Transverse colon (tissue), 4 donors: ENCODE data around the gene RHOD.

Source experiments
- CTCF ChIP-seq, 5 experiments: fragments of 200-600 bp in 3 of 5; fragments of 450-650 bp in 2 of 5; sonication (generic) in 3 of 5; IDR thresholded peaks; 1 replicate in 2 of 5; 2 replicates in 3 of 5; pipeline ENCODE4 v1.5.1; 2016 to 2017; ENCODE audit warnings: antibody characterized with exemption in 5 of 5, inconsistent platforms in 3 of 5, mild to moderate bottlenecking in 2 of 5, moderate library complexity in 1 of 5
- EP300 ChIP-seq: sonication (generic); formaldehyde crosslinking; IDR thresholded peaks from one replicate; pipeline ENCODE4 v1.6.1; 2017; ENCODE audit warnings: antibody characterized with exemption, low read depth
- POLR2A ChIP-seq: fragments of 450-650 bp; IDR thresholded peaks from one replicate; pipeline ENCODE4 v1.6.1; 2016; ENCODE audit warnings: antibody characterized with exemption, mild to moderate bottlenecking, moderate library complexity
- POLR2AphosphoS5 ChIP-seq, 3 donors: sonication (generic); formaldehyde crosslinking; IDR thresholded peaks; one replicate each; pipeline ENCODE4 v1.6.1; 2016; ENCODE audit warnings: antibody characterized with exemption in 3 of 3

DNA sequence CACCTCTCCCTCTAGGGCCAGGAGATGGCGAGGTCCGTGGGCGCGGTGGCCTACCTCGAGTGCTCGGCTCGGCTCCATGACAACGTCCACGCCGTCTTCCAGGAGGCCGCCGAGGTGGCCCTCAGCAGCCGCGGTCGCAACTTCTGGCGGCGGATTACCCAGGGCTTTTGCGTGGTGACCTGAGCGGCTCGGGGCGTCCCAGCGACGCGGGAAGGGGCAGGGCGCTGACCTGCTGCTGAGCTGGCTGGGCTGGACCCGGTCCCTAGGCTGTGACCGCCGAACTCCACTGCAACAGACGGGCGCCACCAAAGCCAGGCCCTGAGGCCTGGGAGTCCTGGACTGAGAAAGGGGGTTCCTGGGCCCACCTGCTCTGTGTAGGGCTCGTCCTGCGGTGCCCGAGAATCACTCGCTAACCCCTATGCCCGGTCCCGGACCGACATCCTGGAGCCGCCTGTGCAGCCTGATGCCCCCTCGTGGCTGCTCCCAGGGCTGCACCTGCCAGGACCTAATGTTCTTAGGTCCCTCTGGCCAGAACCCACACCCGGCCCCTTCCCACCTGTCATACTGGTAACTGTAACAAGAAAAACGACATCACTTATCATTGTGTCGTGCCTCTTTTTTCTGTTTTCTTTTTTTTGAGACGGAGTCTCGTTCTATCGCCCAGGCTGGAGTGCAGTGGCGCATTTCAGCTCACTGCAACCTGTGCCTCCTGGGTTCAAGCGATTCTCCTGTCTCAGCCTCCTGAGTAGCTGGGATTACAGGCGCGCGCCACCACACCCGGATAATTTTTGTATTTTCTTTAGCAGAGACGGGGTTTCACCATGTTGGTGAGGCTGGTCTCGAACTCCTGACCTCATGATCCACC lies 15.0 kb downstream of the RHOD start:
- TF ChIP-seq POLR2A (no peak), CTCF (IDR thresholded peaks at IDR 0.05) (peak; percentile 82 to 92 (median 86)), POLR2AphosphoS5 (IDR thresholded peaks at IDR 0.05) (no peak), EP300 (no peak)
